Stimulated activated memory B cell treated with anti-CD40 and anti-IgM and Interleukin-4, amounts not matched to agents 10 μg/mL and 1 μg/mL and 100 μg/mL, for 72 hours (primary cell): ENCODE measurements around the gene EMP2.
A peak's percentile ranks its signal among the peaks of the same experiment; 100 is the strongest.

Source experiments
- ATAC-seq: fragments of 150-1000 bp; cut with Tn5 transposase; 2 replicates; pipeline ENCODE4 v1.10.0; 2021
- H3K27ac Mint-ChIP-seq: one replicate; pipeline ENCODE4 v1.8.0; 2022; ENCODE audit warnings: mild to moderate bottlenecking, mixed read lengths
- H3K27me3 Mint-ChIP-seq: one replicate; pipeline ENCODE4 v1.8.0; 2022; ENCODE audit warnings: mixed read lengths
- H3K36me3 Mint-ChIP-seq: one replicate; pipeline ENCODE4 v1.8.0; 2022; ENCODE audit warnings: mixed read lengths
- H3K4me1 Mint-ChIP-seq: one replicate; pipeline ENCODE4 v1.8.0; 2022; ENCODE audit warnings: mixed read lengths
- H3K4me3 Mint-ChIP-seq: one replicate; pipeline ENCODE4 v1.8.0; 2022; ENCODE audit warnings: mild to moderate bottlenecking, moderate library complexity, mixed read lengths
- H3K9me3 Mint-ChIP-seq: one replicate; pipeline ENCODE4 v1.8.0; 2022; ENCODE audit warnings: mixed read lengths

EMP2 gene

GRCh38 chr16:10485159-10485558, 95.2 kb downstream of the EMP2 start:
- no peaks in the 10 kb centered on the region for H3K27me3 Mint-ChIP-seq
- peaks cover 10% of the 10 kb centered on the region for H3K9me3 Mint-ChIP-seq
- H3K4me3 Mint-ChIP-seq = no peak overlapping the region
- H3K4me1 Mint-ChIP-seq = peaks cover 12% of the 10 kb centered on the region
- ATAC-seq = no peak
- peaks cover 46% of the 10 kb centered on the region for H3K36me3 Mint-ChIP-seq
- peak overlapping the region; percentile 60 for H3K27ac Mint-ChIP-seq

DNA sequence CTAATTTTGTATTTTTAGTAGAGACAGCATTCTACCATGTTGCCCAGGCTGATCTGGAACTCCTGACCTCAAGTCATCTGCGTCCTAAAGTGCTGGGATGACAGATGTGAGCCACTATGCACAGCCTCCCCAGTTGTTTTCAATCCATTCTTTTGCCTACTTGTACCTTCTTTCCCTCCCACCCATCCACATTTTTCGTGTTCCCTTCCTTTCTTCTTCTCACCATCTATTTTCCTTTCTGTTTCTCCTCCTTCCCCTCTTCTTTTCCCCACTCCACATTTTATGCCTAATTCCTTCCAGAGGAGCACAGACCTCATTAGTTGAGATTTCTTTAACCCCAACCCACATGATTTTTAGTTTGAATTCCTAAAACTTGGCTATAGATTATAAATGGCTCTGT, 100.2 kb downstream of the EMP2 start:
- ATAC-seq = no peak
- no peak overlapping the region for H3K27ac Mint-ChIP-seq
- peaks cover 3% of the 10 kb centered on the region for H3K4me1 Mint-ChIP-seq

More for the DNA sequence above, 100.2 kb downstream of the EMP2 start:
- Mint-ChIP-seq H3K27me3 (no peaks in the 10 kb centered on the region), H3K9me3 (peaks cover 12% of the 10 kb centered on the region), H3K36me3 (peaks cover 58% of the 10 kb centered on the region), H3K4me3 (no peak overlapping the region)
